ENCODE measurements around the gene CCDC181. TPM values are rescaled to one million over a fixed set of nuclear protein-coding genes. Genes with fewer than 3 reads are reported as not detected.

CCDC181 gene
- total and polyA plus RNA-seq, 2 of the 8 experiments (the other 6 are each of a cell fraction or from before 2014, with no cell fraction given) = 1.2 to 3.7 TPM

GRCh38 chr1:169475806-169476387 lies 48.6 kb upstream of the CCDC181 start (continued):
- no peak for TF ChIP-seq CHD7 (IDR thresholded peaks at IDR 0.05; ENCODE audit: insufficient replicate concordance, low read length)
- no peak for TF ChIP-seq EGR1 (IDR thresholded peaks at IDR 0.05; ENCODE audit: borderline replicate concordance, low read depth, low read length)
- no peak for TF ChIP-seq ASH2L (IDR thresholded peaks at IDR 0.05; ENCODE audit: low read length)
- TF ChIP-seq SIX5 (IDR thresholded peaks at IDR 0.05; ENCODE audit: low read depth, low read length) = no peak
- TF ChIP-seq SIRT6 (IDR thresholded peaks at IDR 0.05; ENCODE audit: low read length) = no peak
- no peak for TF ChIP-seq KDM5A (IDR thresholded peaks at IDR 0.05; ENCODE audit: low read length)
- TF ChIP-seq CEBPB (IDR thresholded peaks at IDR 0.05; ENCODE audit: low read depth, low read length) = no peak
- no peak for TF ChIP-seq SP1 (IDR thresholded peaks at IDR 0.05; ENCODE audit: low read depth, low read length)
